HCT116 (cell line): ENCODE results near the gene KCNA4. TPM values are rescaled to one million over a fixed set of nuclear protein-coding genes. Genes with fewer than 3 reads are reported as not detected.

Experiments used
- ATAC-seq: fragments of 200-7000 bp; cut with Tn5 transposase; 2 replicates; pipeline ENCODE4 v1.9.1; 2020; ENCODE audit warnings: mild to moderate bottlenecking, moderate library complexity
- BruUV-seq: library from RNA; stranded (reverse); fragments of 400-500 nt; replicated peaks from 2 replicates; lab custom pipeline; 2021; lab: Mats Ljungman, UMichigan
- CTCF ChIA-PET: fragments of 300-600 bp; sonication (Branson Sonifier 250); formaldehyde crosslinking; loops from one replicate; lab custom pipeline; 2021; ENCODE audit warnings: antibody characterized with exemption; lab: Charles Lee
- POLR2A ChIA-PET: fragments of 300-600, 350-600 bp; sonication (Branson Sonifier 250); formaldehyde crosslinking; loops from one replicate; lab custom pipeline; 2021; ENCODE audit warnings: antibody characterized with exemption; lab: Charles Lee
- RAD21 ChIA-PET, 2 experiments: fragments of 300-600 bp; sonication (Branson Sonifier 250); formaldehyde crosslinking; loops; one replicate each; lab custom pipeline; 2023; ENCODE audit warnings: low total read pairs in 2 of 2; ENCODE audit not compliant: uncharacterized antibody in 2 of 2, unreplicated experiment in 2 of 2, low non-redundant PET in 1 of 2; lab: Charles Lee
- DNase-seq: peaks from one replicate; pipeline ENCODE4 v3.0.0-alpha.2; 2010; ENCODE audit warnings: low read depth, low spot score
- H2AFZ ChIP-seq: fragments of 200-600 bp; shearing (Covaris generic), sonication (generic); 2 replicates; pipeline ENCODE4 v1.6.1; 2017; ENCODE audit warnings: low read depth, mixed run types, mixed read lengths, antibody characterized with exemption, low read length; ENCODE audit not compliant: poor library complexity, severe bottlenecking
- H3K27ac ChIP-seq: 2 replicates; pipeline ENCODE4 v1.5.1; 2012; ENCODE audit warnings: low read depth, low read length
- H3K27me3 ChIP-seq: fragments of 200-600 bp; sonication (generic); 2 replicates; pipeline ENCODE4 v1.6.1; 2016; ENCODE audit warnings: mixed run types, low read length, mixed read lengths; ENCODE audit not compliant: insufficient read depth
- H3K36me3 ChIP-seq, 2 experiments: fragments of 200-500 bp in 1 of 2; fragments of 200-600 bp in 1 of 2; sonication (Bioruptor generic) in 1 of 2; sonication (generic) in 1 of 2; 2 replicates each; pipeline versions ENCODE4 v1.5.1 to v1.6.1; 2014 to 2016; ENCODE audit warnings: low read length in 2 of 2, inconsistent platforms in 1 of 2, mixed read lengths in 1 of 2, mixed run types in 1 of 2; ENCODE audit not compliant: insufficient read depth in 2 of 2, control insufficient read depth in 1 of 2
- H3K4me1 ChIP-seq, 2 experiments: fragments of 200-600 bp in 1 of 2; sonication (generic) in 1 of 2; 2 replicates each; pipeline versions ENCODE4 v1.5.1 to v1.6.1; 2012 to 2017; ENCODE audit warnings: low read length in 2 of 2, inconsistent platforms in 1 of 2, mild to moderate bottlenecking in 1 of 2, mixed read lengths in 1 of 2, mixed run types in 1 of 2, moderate library complexity in 1 of 2; ENCODE audit not compliant: insufficient read depth in 2 of 2, control insufficient read depth in 1 of 2
- H3K4me2 ChIP-seq: fragments of 200-600 bp; sonication (generic); 2 replicates; pipeline ENCODE4 v1.6.1; 2017; ENCODE audit warnings: mixed run types, low read length, mixed read lengths
- H3K4me3 ChIP-seq, 2 experiments: fragments of 200-600 bp in 1 of 2; sonication (generic) in 1 of 2; replicated peaks in 1 of 2; 2 replicates each; pipeline ENCODE4 v1.5.1; 2011 to 2016; ENCODE audit warnings: low read length in 2 of 2, control low read depth in 1 of 2, low read depth in 1 of 2, mild to moderate bottlenecking in 1 of 2, mixed read lengths in 1 of 2, mixed run types in 1 of 2
- H3K79me2 ChIP-seq: fragments of 200-600 bp; sonication (generic); 2 replicates; pipeline ENCODE4 v1.6.1; 2017; ENCODE audit warnings: mild to moderate bottlenecking, mixed run types, low read length, moderate library complexity, mixed read lengths; ENCODE audit not compliant: insufficient read depth
- H3K9ac ChIP-seq: fragments of 200-600 bp; sonication (generic); 2 replicates; pipeline ENCODE4 v1.6.1; 2016; ENCODE audit warnings: low read length, mixed read lengths
- H3K9me2 ChIP-seq: fragments of 200-600 bp; sonication (generic), shearing (Covaris generic); 2 replicates; pipeline ENCODE4 v1.6.1; 2017; ENCODE audit warnings: mixed run types, mild to moderate bottlenecking, moderate library complexity; ENCODE audit not compliant: insufficient read depth
- H3K9me3 ChIP-seq, 2 experiments: fragments of 200-500 bp in 1 of 2; fragments of 200-600 bp in 1 of 2; sonication (Bioruptor generic) in 1 of 2; sonication (generic) in 1 of 2; 2 replicates each; pipeline ENCODE4 v1.6.1; 2014 to 2017; ENCODE audit warnings: low read length in 2 of 2, mixed read lengths in 2 of 2, inconsistent platforms in 1 of 2, low read depth in 1 of 2, mild to moderate bottlenecking in 1 of 2, mixed run types in 1 of 2, moderate library complexity in 1 of 2; ENCODE audit not compliant: control insufficient read depth in 1 of 2, insufficient read depth in 1 of 2
- H4K20me1 ChIP-seq: fragments of 200-600 bp; sonication (generic), shearing (Covaris generic); 2 replicates; pipeline ENCODE4 v1.6.1; 2017; ENCODE audit warnings: mixed run types, mild to moderate bottlenecking, moderate library complexity; ENCODE audit not compliant: insufficient read depth
- EGR1 ChIP-seq: IDR thresholded peaks from 2 replicates; pipeline ENCODE4 v1.6.1; 2012; ENCODE audit warnings: low read depth
- ELF1 ChIP-seq: IDR thresholded peaks from 2 replicates; pipeline ENCODE4 v1.6.1; 2012; ENCODE audit warnings: low read depth, borderline replicate concordance
- EZH2phosphoT487 ChIP-seq: fragments of 200-600 bp; IDR thresholded peaks from 2 replicates; pipeline ENCODE4 v1.6.1; 2018; ENCODE audit warnings: antibody characterized with exemption, borderline replicate concordance
- FOSL1 ChIP-seq: IDR thresholded peaks from 2 replicates; pipeline ENCODE4 v1.6.1; 2012; ENCODE audit warnings: low read depth
- JUND ChIP-seq: IDR thresholded peaks from 2 replicates; pipeline ENCODE4 v1.6.1; 2012
- POLR2A ChIP-seq: IDR thresholded peaks from 2 replicates; pipeline ENCODE4 v1.7.0; 2011; ENCODE audit warnings: borderline replicate concordance; ENCODE audit not compliant: insufficient read depth, insufficient read length; ENCODE audit errors: extremely low read depth
- intact Hi-C: fragments of 100-400 bp; cut with micrococcal nuclease; formaldehyde crosslinking; loops from 2 replicates; pipeline ENCODE4 v1.10.0; 2022
- total RNA-seq: library from RNA; stranded (reverse); gene quantifications from one replicate; pipeline ENCODE4 v1.2.1, GENCODE V29; 2021; ENCODE audit not compliant: unreplicated experiment
- TF ChIP-seq, protein P1 (sequence below), 3 experiments: fragments of 200-600 bp in 1 of 3; sonication (generic) in 1 of 3; IDR thresholded peaks in 2 of 3; conservative IDR thresholded peaks in 1 of 3; 2 replicates each; pipeline ENCODE4 v1.5.1; 2012 to 2017; ENCODE audit warnings: low read depth in 2 of 3, low read length in 2 of 3, antibody characterized with exemption in 1 of 3, borderline replicate concordance in 1 of 3, control low read depth in 1 of 3, mild to moderate bottlenecking in 1 of 3, mixed read lengths in 1 of 3, mixed run types in 1 of 3, moderate library complexity in 1 of 3; ENCODE audit not compliant: insufficient read depth in 1 of 3
- TF ChIP-seq, protein P2 (sequence below): IDR thresholded peaks from 2 replicates; pipeline ENCODE4 v1.6.1; 2012
- TF ChIP-seq, protein P3 (sequence below): IDR thresholded peaks from 2 replicates; pipeline ENCODE4 v1.6.1; 2012; ENCODE audit warnings: low read depth

KCNA4 gene
- total RNA-seq, 1 experiment from 2014 or later, result not detected

DNA sequence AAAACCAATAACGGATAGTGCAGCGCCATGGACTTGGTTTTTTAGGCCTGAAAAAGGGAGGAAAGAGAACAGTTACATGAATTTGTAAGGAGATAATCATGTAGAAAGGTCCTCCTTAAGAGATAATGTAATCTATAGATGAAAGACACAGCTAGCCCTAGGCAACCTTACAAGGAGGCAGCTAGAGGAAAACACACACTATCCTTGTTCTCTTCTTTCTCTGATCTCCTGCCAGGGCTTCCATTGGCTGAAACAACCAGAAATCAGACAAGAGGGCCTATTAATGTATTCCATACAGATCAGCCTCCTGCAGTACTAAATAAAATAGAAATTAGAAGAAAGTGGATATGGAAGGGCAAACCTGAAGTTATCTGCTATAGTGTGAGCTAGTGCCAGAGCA, 53.0 kb downstream of the KCNA4 start:
- Histone ChIP-seq H3K27ac (no peak overlapping the region), H3K4me3 (no peak overlapping the region), H4K20me1 (no peaks in the 10 kb centered on the region), H3K27me3 (no peaks in the 10 kb centered on the region), H2AFZ (no peak overlapping the region), H3K4me2 (no peak overlapping the region), H3K9me3 (peaks cover 0 to 9% of the 10 kb centered on the region in 2 experiments; a peak in 2 of 4 replicates), H3K36me3 (no peaks in the 10 kb centered on the region), H3K4me1 (no peaks in the 10 kb centered on the region), H3K79me2 (no peaks in the 10 kb centered on the region), H3K9ac (no peak overlapping the region), H3K9me2 (no peaks in the 10 kb centered on the region)
- ATAC-seq (no peak), DNase-seq (no peak)
- RAD21 ChIA-PET, result no interaction called here
- BruUV-seq, result no TSS peak
- CTCF ChIA-PET, result no interaction called here
- TF ChIP-seq EGR1, result no peak
- TF ChIP-seq, protein P1, sequence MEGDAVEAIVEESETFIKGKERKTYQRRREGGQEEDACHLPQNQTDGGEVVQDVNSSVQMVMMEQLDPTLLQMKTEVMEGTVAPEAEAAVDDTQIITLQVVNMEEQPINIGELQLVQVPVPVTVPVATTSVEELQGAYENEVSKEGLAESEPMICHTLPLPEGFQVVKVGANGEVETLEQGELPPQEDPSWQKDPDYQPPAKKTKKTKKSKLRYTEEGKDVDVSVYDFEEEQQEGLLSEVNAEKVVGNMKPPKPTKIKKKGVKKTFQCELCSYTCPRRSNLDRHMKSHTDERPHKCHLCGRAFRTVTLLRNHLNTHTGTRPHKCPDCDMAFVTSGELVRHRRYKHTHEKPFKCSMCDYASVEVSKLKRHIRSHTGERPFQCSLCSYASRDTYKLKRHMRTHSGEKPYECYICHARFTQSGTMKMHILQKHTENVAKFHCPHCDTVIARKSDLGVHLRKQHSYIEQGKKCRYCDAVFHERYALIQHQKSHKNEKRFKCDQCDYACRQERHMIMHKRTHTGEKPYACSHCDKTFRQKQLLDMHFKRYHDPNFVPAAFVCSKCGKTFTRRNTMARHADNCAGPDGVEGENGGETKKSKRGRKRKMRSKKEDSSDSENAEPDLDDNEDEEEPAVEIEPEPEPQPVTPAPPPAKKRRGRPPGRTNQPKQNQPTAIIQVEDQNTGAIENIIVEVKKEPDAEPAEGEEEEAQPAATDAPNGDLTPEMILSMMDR (IDR thresholded peaks at IDR 0.05 in 2 of 3, conservative IDR thresholded peaks at IDR 0.05 in 1 of 3; ENCODE audit: borderline replicate concordance in 1 of 3, insufficient read depth in 1 of 3, low read depth in 2 of 3, low read length in 2 of 3), result no peak
- no peak for TF ChIP-seq POLR2A
- TF ChIP-seq, protein P2, sequence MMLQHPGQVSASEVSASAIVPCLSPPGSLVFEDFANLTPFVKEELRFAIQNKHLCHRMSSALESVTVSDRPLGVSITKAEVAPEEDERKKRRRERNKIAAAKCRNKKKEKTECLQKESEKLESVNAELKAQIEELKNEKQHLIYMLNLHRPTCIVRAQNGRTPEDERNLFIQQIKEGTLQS, result no peak
- TF ChIP-seq EZH2phosphoT487, result no peak
- TF ChIP-seq, protein P3, sequence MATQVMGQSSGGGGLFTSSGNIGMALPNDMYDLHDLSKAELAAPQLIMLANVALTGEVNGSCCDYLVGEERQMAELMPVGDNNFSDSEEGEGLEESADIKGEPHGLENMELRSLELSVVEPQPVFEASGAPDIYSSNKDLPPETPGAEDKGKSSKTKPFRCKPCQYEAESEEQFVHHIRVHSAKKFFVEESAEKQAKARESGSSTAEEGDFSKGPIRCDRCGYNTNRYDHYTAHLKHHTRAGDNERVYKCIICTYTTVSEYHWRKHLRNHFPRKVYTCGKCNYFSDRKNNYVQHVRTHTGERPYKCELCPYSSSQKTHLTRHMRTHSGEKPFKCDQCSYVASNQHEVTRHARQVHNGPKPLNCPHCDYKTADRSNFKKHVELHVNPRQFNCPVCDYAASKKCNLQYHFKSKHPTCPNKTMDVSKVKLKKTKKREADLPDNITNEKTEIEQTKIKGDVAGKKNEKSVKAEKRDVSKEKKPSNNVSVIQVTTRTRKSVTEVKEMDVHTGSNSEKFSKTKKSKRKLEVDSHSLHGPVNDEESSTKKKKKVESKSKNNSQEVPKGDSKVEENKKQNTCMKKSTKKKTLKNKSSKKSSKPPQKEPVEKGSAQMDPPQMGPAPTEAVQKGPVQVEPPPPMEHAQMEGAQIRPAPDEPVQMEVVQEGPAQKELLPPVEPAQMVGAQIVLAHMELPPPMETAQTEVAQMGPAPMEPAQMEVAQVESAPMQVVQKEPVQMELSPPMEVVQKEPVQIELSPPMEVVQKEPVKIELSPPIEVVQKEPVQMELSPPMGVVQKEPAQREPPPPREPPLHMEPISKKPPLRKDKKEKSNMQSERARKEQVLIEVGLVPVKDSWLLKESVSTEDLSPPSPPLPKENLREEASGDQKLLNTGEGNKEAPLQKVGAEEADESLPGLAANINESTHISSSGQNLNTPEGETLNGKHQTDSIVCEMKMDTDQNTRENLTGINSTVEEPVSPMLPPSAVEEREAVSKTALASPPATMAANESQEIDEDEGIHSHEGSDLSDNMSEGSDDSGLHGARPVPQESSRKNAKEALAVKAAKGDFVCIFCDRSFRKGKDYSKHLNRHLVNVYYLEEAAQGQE, result no peak
- TF ChIP-seq FOSL1, result no peak
- TF ChIP-seq ELF1, result no peak
- no peak for TF ChIP-seq JUND
- POLR2A ChIA-PET, result no interaction called here
- intact Hi-C loops, result no loop called here
